Glutamatergic neuron (in vitro differentiated cells): ENCODE results near the gene RASGRP3. TPM values are rescaled to one million over a fixed set of nuclear protein-coding genes. Genes with fewer than 3 reads are reported as not detected.

Experiments used
- DNase-seq: peaks from one replicate; pipeline ENCODE4 v3.0.0; 2022
- H3K27ac Mint-ChIP-seq: one replicate; pipeline ENCODE4 v1.8.0; 2020; ENCODE audit warnings: mild to moderate bottlenecking, mixed read lengths, inconsistent platforms; ENCODE audit not compliant: unreplicated experiment
- H3K27me3 Mint-ChIP-seq: one replicate; pipeline ENCODE4 v1.8.0; 2020; ENCODE audit warnings: mild to moderate bottlenecking, moderate library complexity, mixed read lengths, inconsistent platforms; ENCODE audit not compliant: unreplicated experiment
- H3K36me3 Mint-ChIP-seq: one replicate; pipeline ENCODE4 v1.8.0; 2020; ENCODE audit warnings: mild to moderate bottlenecking, mixed read lengths, inconsistent platforms; ENCODE audit not compliant: unreplicated experiment
- H3K4me1 Mint-ChIP-seq: one replicate; pipeline ENCODE4 v1.8.0; 2020; ENCODE audit warnings: mild to moderate bottlenecking, low read depth, mixed read lengths, inconsistent platforms; ENCODE audit not compliant: unreplicated experiment
- H3K4me3 Mint-ChIP-seq: one replicate; pipeline ENCODE4 v1.8.0; 2020; ENCODE audit warnings: mild to moderate bottlenecking, mixed read lengths, inconsistent platforms; ENCODE audit not compliant: unreplicated experiment
- H3K9me3 Mint-ChIP-seq: one replicate; pipeline ENCODE4 v1.8.0; 2020; ENCODE audit warnings: mild to moderate bottlenecking, moderate library complexity, mixed read lengths, inconsistent platforms; ENCODE audit not compliant: unreplicated experiment
- total RNA-seq: library from RNA; stranded (reverse); fragmentation: NEBNext Ultra II Directional; extraction: Animal tissue kit (Norgen Biotek cat#: 25700); gene quantifications from one replicate; pipeline ENCODE4 v1.2.1, GENCODE V29; 2021; ENCODE audit not compliant: unreplicated experiment
- TF ChIP-seq, protein P1 (sequence below): fragments of 200-600 bp; sonication (generic); IDR thresholded peaks from one replicate; pipeline ENCODE4 v1.5.0; 2021; ENCODE audit not compliant: partially characterized antibody, unreplicated experiment

The RASGRP3 gene
- total RNA-seq, 1 donor from 2014 or later, result not detected

DNA sequence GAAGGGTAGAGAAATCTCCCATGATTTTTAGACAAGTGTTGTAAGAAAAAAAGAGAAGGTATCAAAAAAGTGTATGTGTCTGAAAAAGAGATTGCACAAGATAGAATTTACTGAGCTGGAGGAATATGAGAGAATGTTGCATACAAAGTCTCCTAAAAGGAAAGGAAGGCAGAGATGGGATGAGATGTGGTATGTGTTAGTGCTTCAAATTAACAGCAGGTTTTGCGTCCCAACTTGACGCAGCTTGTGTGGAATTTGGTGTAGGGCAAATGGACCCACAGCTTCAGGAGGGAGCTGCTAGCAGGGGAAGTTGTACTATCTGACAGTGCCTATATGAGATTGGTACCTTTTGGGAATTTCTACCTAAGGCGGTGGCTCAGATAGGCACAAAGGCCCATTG is 9.0 kb upstream of the RASGRP3 start:
- DNase-seq, result no peak
- Mint-ChIP-seq H3K4me3 (no peak overlapping the region), H3K27me3 (peaks cover 4% of the 10 kb centered on the region)

DNA sequence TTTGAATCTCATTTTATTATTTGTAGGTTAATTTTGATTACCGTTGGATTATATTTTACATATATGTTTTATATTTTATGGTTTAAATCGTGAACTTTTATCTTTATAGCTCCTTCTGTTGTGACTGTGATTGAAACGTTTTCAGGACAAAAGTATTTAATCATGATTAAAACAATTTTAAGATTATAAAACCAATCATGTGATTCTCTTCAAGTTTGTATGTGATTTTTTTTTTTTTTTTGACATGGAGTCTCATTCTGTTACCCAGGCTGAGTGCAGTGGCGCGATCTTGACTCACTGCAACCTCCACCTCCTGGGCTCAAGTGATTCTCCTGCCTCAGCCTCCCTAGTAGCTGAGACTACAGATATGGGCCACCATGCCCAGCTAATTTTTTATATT is 7.2 kb upstream of the RASGRP3 start:
- H3K27ac Mint-ChIP-seq, result no peak overlapping the region
- peaks cover 8% of the 10 kb centered on the region for H3K36me3 Mint-ChIP-seq
- H3K9me3 Mint-ChIP-seq, result peaks cover 5% of the 10 kb centered on the region
- no peaks in the 10 kb centered on the region for H3K4me1 Mint-ChIP-seq
- H3K27me3 Mint-ChIP-seq, result peaks cover 4% of the 10 kb centered on the region
- TF ChIP-seq, protein P1, sequence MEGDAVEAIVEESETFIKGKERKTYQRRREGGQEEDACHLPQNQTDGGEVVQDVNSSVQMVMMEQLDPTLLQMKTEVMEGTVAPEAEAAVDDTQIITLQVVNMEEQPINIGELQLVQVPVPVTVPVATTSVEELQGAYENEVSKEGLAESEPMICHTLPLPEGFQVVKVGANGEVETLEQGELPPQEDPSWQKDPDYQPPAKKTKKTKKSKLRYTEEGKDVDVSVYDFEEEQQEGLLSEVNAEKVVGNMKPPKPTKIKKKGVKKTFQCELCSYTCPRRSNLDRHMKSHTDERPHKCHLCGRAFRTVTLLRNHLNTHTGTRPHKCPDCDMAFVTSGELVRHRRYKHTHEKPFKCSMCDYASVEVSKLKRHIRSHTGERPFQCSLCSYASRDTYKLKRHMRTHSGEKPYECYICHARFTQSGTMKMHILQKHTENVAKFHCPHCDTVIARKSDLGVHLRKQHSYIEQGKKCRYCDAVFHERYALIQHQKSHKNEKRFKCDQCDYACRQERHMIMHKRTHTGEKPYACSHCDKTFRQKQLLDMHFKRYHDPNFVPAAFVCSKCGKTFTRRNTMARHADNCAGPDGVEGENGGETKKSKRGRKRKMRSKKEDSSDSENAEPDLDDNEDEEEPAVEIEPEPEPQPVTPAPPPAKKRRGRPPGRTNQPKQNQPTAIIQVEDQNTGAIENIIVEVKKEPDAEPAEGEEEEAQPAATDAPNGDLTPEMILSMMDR, result no peak
- no peak overlapping the region for H3K4me3 Mint-ChIP-seq
- DNase-seq, result no peak

More for the DNA sequence above, 9.0 kb upstream of the RASGRP3 start:
- peaks cover 2% of the 10 kb centered on the region for H3K9me3 Mint-ChIP-seq
- H3K27ac Mint-ChIP-seq, result no peak overlapping the region
- TF ChIP-seq, protein P1, result no peak
- H3K4me1 Mint-ChIP-seq, result no peaks in the 10 kb centered on the region
- peaks cover 3% of the 10 kb centered on the region for H3K36me3 Mint-ChIP-seq

DNA sequence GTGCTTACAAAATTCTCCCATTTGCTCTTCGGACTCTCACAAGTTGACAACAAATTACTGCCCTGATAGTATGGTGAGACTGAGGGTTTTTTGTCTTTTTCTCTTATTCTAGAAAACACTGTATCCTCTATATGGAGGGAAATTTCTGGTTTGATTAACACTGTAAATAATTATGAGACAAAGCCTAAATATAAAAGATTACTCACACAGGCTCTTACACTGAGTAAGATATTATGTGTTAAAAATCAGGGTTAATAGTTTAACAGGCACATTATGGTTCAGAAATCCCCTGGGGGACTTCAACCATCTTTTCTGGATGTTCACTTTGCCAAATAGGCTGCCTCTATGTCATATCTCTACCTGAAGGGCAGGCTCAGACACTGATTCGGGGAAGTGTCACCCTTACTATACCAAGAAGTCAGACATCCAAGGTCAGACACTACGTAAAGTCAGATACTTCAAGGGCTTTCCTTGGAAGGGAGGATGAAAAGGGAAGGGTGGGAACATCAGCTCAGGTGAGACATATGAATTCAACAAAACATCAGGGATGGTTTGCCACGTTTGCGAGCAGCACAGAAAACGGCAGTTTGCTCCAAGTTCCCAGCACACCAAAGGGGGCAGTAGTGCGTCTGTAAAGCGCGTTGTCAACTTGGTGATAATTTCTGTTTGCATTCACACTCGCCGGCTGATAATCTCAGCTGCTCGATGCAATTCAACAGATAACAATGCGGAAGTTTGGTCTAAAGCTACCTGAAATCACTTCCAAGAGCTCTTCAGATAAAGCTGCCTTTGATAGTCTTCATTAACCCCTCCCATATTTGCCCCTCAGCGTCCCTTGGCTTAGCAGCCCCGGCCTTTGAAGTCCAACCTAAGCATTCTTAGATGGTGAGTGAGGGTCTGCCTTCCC is 972 bp upstream of the RASGRP3 start:
- H3K4me3 Mint-ChIP-seq, result no peak overlapping the region
- peaks cover 8% of the 10 kb centered on the region for H3K36me3 Mint-ChIP-seq

DNA sequence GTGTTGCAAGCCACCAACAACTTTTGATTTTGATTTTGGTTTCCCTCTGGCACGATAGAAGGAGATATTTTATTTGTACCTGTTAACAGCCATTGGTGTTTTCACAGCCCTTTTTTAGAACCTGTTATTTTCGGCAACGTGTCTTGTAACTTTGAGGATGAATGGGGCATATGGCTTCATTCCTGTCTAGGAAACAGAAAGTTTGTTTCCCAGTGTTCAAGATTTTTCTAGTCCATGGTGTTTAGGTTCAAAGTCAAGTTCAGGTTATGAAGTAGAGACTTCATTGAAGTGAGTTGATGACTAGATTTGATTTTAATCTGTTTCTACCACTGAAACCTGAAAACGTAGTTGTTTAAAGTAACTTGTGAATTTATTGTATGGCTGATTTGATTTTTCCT is 343 bp downstream of the RASGRP3 start:
- TF ChIP-seq, protein P1, result no peak
- H3K27ac Mint-ChIP-seq, result no peak overlapping the region
- H3K4me1 Mint-ChIP-seq, result peaks cover 8% of the 10 kb centered on the region
- H3K4me3 Mint-ChIP-seq, result peak overlapping the region; percentile 8
- no peak for DNase-seq
- peaks cover 4% of the 10 kb centered on the region for H3K27me3 Mint-ChIP-seq
- peaks cover 7% of the 10 kb centered on the region for H3K9me3 Mint-ChIP-seq
- H3K36me3 Mint-ChIP-seq, result peaks cover 8% of the 10 kb centered on the region

More for the DNA sequence above, 972 bp upstream of the RASGRP3 start:
- Mint-ChIP-seq H3K9me3 (peaks cover 7% of the 10 kb centered on the region), H3K4me1 (peaks cover 8% of the 10 kb centered on the region), H3K27ac (no peak overlapping the region), H3K27me3 (peaks cover 4% of the 10 kb centered on the region)
- DNase-seq, result peak; percentile 64
- TF ChIP-seq, protein P1, result peak; percentile 56
